Neuronal stem cell (in vitro differentiated cells): ENCODE data around the gene SRSF10.

Source experiments
- DNase-seq: peaks from one replicate; pipeline ENCODE4 v3.0.0-alpha.2; 2013; ENCODE audit warnings: low spot score
- H2AFZ ChIP-seq: one replicate; pipeline ENCODE4 v1.6.1; 2013; ENCODE audit warnings: mild to moderate bottlenecking, low read length, inconsistent platforms
- H2AK5ac ChIP-seq: 2 replicates; pipeline ENCODE4 v1.6.1; 2013; ENCODE audit warnings: low read depth, mild to moderate bottlenecking, inconsistent platforms, low read length, moderate library complexity, mixed read lengths
- H2BK120ac ChIP-seq: 2 replicates; pipeline ENCODE4 v1.6.1; 2013; ENCODE audit warnings: low read depth, mild to moderate bottlenecking, inconsistent platforms, low read length, moderate library complexity, mixed read lengths
- H2BK12ac ChIP-seq: one replicate; pipeline ENCODE4 v1.6.1; 2013; ENCODE audit warnings: low read length, inconsistent platforms
- H2BK15ac ChIP-seq: 2 replicates; pipeline ENCODE4 v1.6.1; 2013; ENCODE audit warnings: mild to moderate bottlenecking, low read length, inconsistent platforms, mixed read lengths
- H2BK5ac ChIP-seq: one replicate; pipeline ENCODE4 v1.6.1; 2013; ENCODE audit warnings: inconsistent platforms, mild to moderate bottlenecking, low read length, moderate library complexity
- H3K14ac ChIP-seq: one replicate; pipeline ENCODE4 v1.6.1; 2013; ENCODE audit warnings: low read length, inconsistent platforms
- H3K18ac ChIP-seq: 2 replicates; pipeline ENCODE4 v1.6.1; 2013; ENCODE audit warnings: low read length, inconsistent platforms
- H3K23ac ChIP-seq: 2 replicates; pipeline ENCODE4 v1.6.1; 2013; ENCODE audit warnings: low read depth, mild to moderate bottlenecking, mixed read lengths, low read length, inconsistent platforms; ENCODE audit not compliant: poor library complexity
- H3K27ac ChIP-seq: replicated peaks from 3 replicates; pipeline ENCODE4 v1.5.1; 2013; ENCODE audit warnings: low read length, inconsistent platforms
- H3K27me3 ChIP-seq, 3 experiments: 2 replicates each; pipeline ENCODE4 v1.6.1; 2013; ENCODE audit warnings: low read length in 3 of 3, mild to moderate bottlenecking in 2 of 3, inconsistent platforms in 1 of 3, low read depth in 1 of 3, mixed read lengths in 1 of 3, moderate library complexity in 1 of 3; ENCODE audit not compliant: control insufficient read depth in 3 of 3, insufficient read depth in 3 of 3
- H3K36me3 ChIP-seq, 2 donors: replicated peaks in 1 of 2; 2 replicates each; pipeline ENCODE4 v1.6.1; 2013; ENCODE audit warnings: low read length in 2 of 2; ENCODE audit not compliant: control insufficient read depth in 2 of 2, insufficient read depth in 2 of 2
- H3K4ac ChIP-seq: 2 replicates; pipeline ENCODE4 v1.6.1; 2013; ENCODE audit warnings: inconsistent platforms, mild to moderate bottlenecking, low read length, moderate library complexity
- H3K4me1 ChIP-seq, 2 donors: 1 replicate in 1 of 2; 2 replicates in 1 of 2; pipeline ENCODE4 v1.6.1; 2013; ENCODE audit warnings: low read length in 2 of 2, low read depth in 1 of 2; ENCODE audit not compliant: control insufficient read depth in 2 of 2, insufficient read depth in 1 of 2
- H3K4me2 ChIP-seq: one replicate; pipeline ENCODE4 v1.6.1; 2013; ENCODE audit warnings: mild to moderate bottlenecking, low read length, inconsistent platforms; ENCODE audit not compliant: insufficient read depth, poor library complexity, severe bottlenecking
- H3K4me3 ChIP-seq, 2 donors: 2 replicates each; pipeline ENCODE4 v1.5.1; 2013; ENCODE audit warnings: low read length in 2 of 2, mild to moderate bottlenecking in 2 of 2, inconsistent platforms in 1 of 2, moderate library complexity in 1 of 2
- H3K79me1 ChIP-seq: one replicate; pipeline ENCODE4 v1.6.1; 2013; ENCODE audit warnings: low read depth, mild to moderate bottlenecking, inconsistent platforms, low read length, moderate library complexity
- H3K9ac ChIP-seq: one replicate; pipeline ENCODE4 v1.6.1; 2013; ENCODE audit warnings: mild to moderate bottlenecking, low read depth, low read length, inconsistent platforms; ENCODE audit not compliant: poor library complexity
- H3K9me3 ChIP-seq, 2 donors: replicated peaks in 1 of 2; 2 replicates each; pipeline versions ENCODE3 to v1.6.1; 2013; ENCODE audit warnings: low read length in 2 of 2, mild to moderate bottlenecking in 2 of 2, inconsistent platforms in 1 of 2, low read depth in 1 of 2, mixed read lengths in 1 of 2, moderate library complexity in 1 of 2; ENCODE audit not compliant: control insufficient read depth in 2 of 2, insufficient read depth in 1 of 2
- H4K8ac ChIP-seq: one replicate; pipeline ENCODE4 v1.6.1; 2013; ENCODE audit warnings: low read depth, mild to moderate bottlenecking, inconsistent platforms, low read length, moderate library complexity
- H4K91ac ChIP-seq: one replicate; pipeline ENCODE4 v1.6.1; 2013; ENCODE audit warnings: low read length, low read depth, mild to moderate bottlenecking, inconsistent platforms; ENCODE audit not compliant: poor library complexity
- WGBS, 2 donors: extraction: QIAGEN DNeasy Blood & Tissue Kit; methylation state at CpG; one replicate each; pipeline ENCODE4 v1.1.7; 2013; ENCODE audit warnings: missing lambda C conversion rate in 2 of 2, mixed read lengths in 1 of 2; ENCODE audit not compliant: insufficient read length in 2 of 2, insufficient replicate concordance in 1 of 2; ENCODE audit errors: extremely low coverage in 2 of 2; 5-methylcytosine and 5-hydroxymethylcytosine counted together

SRSF10 gene

DNA sequence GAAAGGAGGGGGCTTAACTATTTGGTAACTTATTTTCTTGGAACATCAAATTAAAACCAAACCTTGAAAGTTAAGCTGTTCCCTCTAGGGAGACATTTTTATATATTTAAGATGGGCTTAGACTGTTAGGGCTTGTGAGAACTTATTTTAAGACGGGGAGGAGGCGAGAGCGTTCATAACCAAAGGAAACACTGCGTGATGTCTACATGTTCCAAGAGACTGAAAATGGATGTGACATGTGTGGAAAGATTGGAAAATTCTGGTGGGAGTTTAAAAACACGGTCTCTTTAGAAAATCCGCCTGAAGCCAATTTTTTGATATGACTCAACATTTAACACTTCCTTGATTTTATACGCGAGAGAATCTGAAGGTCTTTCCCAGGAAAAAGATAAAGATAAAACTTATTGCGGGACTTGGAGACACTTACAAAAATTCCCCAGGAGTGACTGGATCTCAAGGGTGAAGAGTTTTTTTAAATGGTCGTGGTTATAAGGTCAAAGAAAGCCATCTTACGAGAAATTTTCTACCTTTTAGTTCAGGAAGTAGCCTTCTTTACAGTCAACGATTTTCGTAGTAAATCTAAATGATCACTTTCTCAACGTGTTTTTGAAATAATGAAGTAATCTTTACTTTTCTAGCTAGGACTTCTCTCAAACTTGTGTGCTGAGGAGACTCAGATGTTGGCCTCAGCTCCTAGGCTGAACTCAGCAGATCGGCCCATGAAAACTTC is 19.7 kb downstream of the SRSF10 start:
- Histone ChIP-seq H3K9me3 (no peaks in the 10 kb centered on the region), H3K4me1 (peaks cover 0 to 3% of the 10 kb centered on the region in 2 donors), H3K36me3 (peaks cover 0 to 50% of the 10 kb centered on the region in 2 donors), H2BK120ac (no peak overlapping the region), H4K8ac (no peak overlapping the region), H2AK5ac (no peak overlapping the region), H3K18ac (no peak overlapping the region), H3K14ac (no peak overlapping the region), H2BK12ac (no peak overlapping the region), H3K23ac (no peak overlapping the region), H3K4ac (no peak overlapping the region), H4K91ac (no peak overlapping the region), H3K4me2 (peak overlapping the region; percentile 33), H3K9ac (no peak overlapping the region), H3K79me1 (peaks cover 3% of the 10 kb centered on the region), H3K4me3 (peak overlapping the region; percentile 94 to 98), H2BK15ac (no peak overlapping the region), H3K27ac (peak overlapping the region; percentile 98), H3K27me3 (no peaks in the 10 kb centered on the region), H2BK5ac (no peak overlapping the region), H2AFZ (peak overlapping the region; percentile 87)
- no peak for DNase-seq
- no CpG with 5 or more reads among the region's 15 CpGs for WGBS, 2 donors

DNA sequence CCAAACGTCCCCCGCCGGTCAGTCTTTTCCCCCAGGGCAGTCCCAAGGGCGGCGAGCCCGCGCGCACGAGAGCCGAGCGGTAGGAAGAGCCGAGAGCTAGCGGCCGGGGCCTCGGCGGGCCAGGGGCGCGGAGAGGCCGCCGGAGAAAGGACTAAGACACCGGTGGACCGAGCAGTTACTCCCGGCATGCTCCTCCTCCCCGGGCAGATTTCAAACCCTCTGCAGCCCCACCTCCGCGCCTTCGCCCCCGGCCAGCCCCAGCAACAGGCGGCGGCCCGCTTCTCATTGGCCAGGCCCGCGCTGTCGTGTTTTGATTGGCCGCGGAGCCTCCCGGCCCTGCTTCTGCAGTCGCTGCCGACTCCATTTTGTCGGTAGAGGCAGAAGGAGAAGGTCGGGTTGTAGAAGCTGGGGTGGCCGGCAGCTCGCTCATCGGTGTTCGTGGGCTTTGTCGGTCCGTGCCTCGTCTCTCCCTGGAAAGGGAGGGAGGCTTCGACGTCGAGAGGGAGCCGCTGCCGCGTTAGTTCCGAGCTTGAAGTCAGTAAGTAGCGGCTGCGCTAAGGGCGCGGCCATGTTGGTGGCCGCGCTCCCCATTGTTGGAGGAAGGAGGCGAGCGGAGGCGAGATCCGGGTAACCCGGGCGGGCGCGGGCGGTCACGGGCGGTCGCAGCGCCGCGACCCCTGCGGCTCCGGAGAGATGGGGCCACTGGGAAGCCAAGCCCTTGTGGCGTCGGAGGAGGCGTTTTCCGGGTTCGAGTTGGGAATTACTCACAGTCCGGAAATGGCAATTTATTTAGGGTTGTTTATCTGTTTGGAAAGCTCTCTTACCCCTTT is 20.5 kb downstream of the SRSF10 start, which contains the start of gene PNRC2:
PNRC2 (plus strand) TSS at position 368 of the 830 bp plus-strand sequence. CDS start 1,630 bp downstream, outside the sequence.
- no CpG with 5 or more reads among the region's 84 CpGs for WGBS, 2 donors

DNA sequence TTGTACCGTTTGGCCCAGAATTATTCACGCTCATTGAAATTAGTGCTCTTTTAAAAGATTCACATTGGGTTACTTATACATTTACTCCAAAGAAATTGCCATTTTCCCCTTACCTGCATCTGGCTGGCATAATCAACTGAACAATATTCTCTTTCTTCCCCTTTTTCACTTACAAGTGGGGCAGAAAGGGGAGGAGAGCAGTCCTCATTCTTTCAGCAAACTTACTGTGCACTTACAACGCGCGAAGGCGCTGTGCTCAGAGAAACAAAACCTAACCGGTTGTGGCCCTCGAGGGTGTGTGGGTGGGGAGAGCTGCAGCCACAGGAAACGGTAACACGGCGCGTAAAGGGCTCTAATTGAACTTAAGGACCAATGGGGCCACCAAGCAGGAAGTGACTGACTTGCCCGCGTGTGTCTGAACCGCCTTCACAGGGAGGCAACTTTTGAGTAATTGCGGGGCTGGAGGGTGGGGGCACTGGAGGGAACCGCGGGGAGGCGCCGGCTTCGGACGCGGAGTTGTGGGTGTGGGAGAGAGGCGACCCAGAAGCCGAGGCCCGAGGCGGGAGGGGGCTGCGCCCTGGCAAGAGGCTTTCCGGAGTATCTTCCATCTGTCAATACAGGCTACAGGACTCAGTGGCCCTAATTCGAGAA is 21.2 kb downstream of the SRSF10 start:
- Histone ChIP-seq H2AFZ (peak overlapping the region; percentile 87), H3K14ac (no peak overlapping the region), H2AK5ac (peak overlapping the region; percentile 98), H3K4me2 (peak overlapping the region; percentile 75), H3K4me3 (peak overlapping the region; percentile 87 to 98), H3K27ac (peak overlapping the region; percentile 99), H3K9me3 (no peaks in the 10 kb centered on the region), H3K9ac (peak overlapping the region; percentile 92), H2BK15ac (peak overlapping the region; percentile 20), H4K8ac (no peak overlapping the region), H3K4ac (peak overlapping the region; percentile 56), H2BK5ac (peak overlapping the region; percentile 98), H3K27me3 (no peaks in the 10 kb centered on the region), H2BK12ac (no peak overlapping the region), H3K18ac (peak overlapping the region; percentile 98), H3K23ac (peak overlapping the region; percentile 61), H3K4me1 (peaks cover 0 to 3% of the 10 kb centered on the region in 2 donors), H4K91ac (no peak overlapping the region), H2BK120ac (no peak overlapping the region), H3K36me3 (peaks cover 0 to 35% of the 10 kb centered on the region in 2 donors), H3K79me1 (peaks cover 3% of the 10 kb centered on the region)
- WGBS, 2 donors = no CpG with 5 or more reads among the region's 30 CpGs
- DNase-seq = no peak

More for the DNA sequence above, 20.5 kb downstream of the SRSF10 start, which contains the start of gene PNRC2:
- peak within 1 kb of the TSS; percentile 98 for H3K18ac ChIP-seq
- peak within 1 kb of the TSS; percentile 89 for H3K4ac ChIP-seq
- peak within 1 kb of the TSS; percentile 94 for H3K9ac ChIP-seq
- no peak within 1 kb of the TSS for H2BK12ac ChIP-seq
- peaks cover 0 to 42% of the 10 kb centered on the region in 2 donors for H3K36me3 ChIP-seq
- no peaks in the 10 kb centered on the region for H3K27me3 ChIP-seq
- H3K79me1 ChIP-seq = peaks cover 3% of the 10 kb centered on the region
- H2AFZ ChIP-seq = peak within 1 kb of the TSS; percentile 87
- H3K4me1 ChIP-seq = peaks cover 0 to 3% of the 10 kb centered on the region in 2 donors
- peak within 1 kb of the TSS; percentile 98 for H2BK5ac ChIP-seq
- peak; percentile 95 for DNase-seq
- peak within 1 kb of the TSS; percentile 89 for H3K14ac ChIP-seq
- peak within 1 kb of the TSS; percentile 99 for H3K27ac ChIP-seq
- H2BK120ac ChIP-seq = no peak within 1 kb of the TSS
- no peak within 1 kb of the TSS for H4K91ac ChIP-seq
- no peaks in the 10 kb centered on the region for H3K9me3 ChIP-seq
- peak within 1 kb of the TSS; percentile 20 for H2BK15ac ChIP-seq
- peak within 1 kb of the TSS; percentile 94 to 98 for H3K4me3 ChIP-seq
- peak within 1 kb of the TSS; percentile 61 for H3K23ac ChIP-seq
- H2AK5ac ChIP-seq = peak within 1 kb of the TSS; percentile 98
- H4K8ac ChIP-seq = peak within 1 kb of the TSS; percentile 82
- peak within 1 kb of the TSS; percentile 75 for H3K4me2 ChIP-seq
